K562 (cell line): Measurements from ENCODE around the gene EMD. TPM values are rescaled to one million over a fixed set of nuclear protein-coding genes. Genes with fewer than 3 reads are reported as not detected.

Experiments used
- ELK1 ChIP-seq: sonication (generic); formaldehyde crosslinking; IDR thresholded peaks from 2 replicates; pipeline ENCODE4 v1.8.1; 2022; ENCODE audit warnings: missing genetic modification reagents
- EP400 ChIP-seq: fragments of 450-650 bp; IDR thresholded peaks from 2 replicates; pipeline ENCODE4 v1.6.1; 2017; ENCODE audit warnings: antibody characterized with exemption, mild to moderate bottlenecking, moderate library complexity
- ESRRB ChIP-seq: fragments of 250-450 bp; sonication (Bioruptor Pico); IDR thresholded peaks from 2 replicates; pipeline ENCODE4 v1.5.0; 2020; ENCODE audit warnings: mild to moderate bottlenecking, moderate library complexity, borderline replicate concordance
- EZH2 ChIP-seq: IDR thresholded peaks from 2 replicates; pipeline ENCODE4 v1.6.1; 2012; ENCODE audit warnings: low read depth, mild to moderate bottlenecking, inconsistent platforms, low read length, borderline replicate concordance
- FUS ChIP-seq: fragments of 200-400 bp; formaldehyde crosslinking; optimal IDR thresholded peaks from 2 replicates; pipeline ENCODE3; 2017; ENCODE audit warnings: low read depth, low read length
- MEF2A ChIP-seq: IDR thresholded peaks from 2 replicates; pipeline ENCODE4 v1.6.1; 2011; ENCODE audit warnings: low read depth, mild to moderate bottlenecking, low read length, moderate library complexity; ENCODE audit not compliant: control insufficient read depth
- NONO ChIP-seq, 2 experiments: fragments of 200-400 bp in 1 of 2; fragments of 450-650 bp in 1 of 2; formaldehyde crosslinking in 1 of 2; IDR thresholded peaks; 2 replicates each; pipeline ENCODE4 v1.6.1; 2017; ENCODE audit warnings: low read depth in 2 of 2, mild to moderate bottlenecking in 2 of 2, moderate library complexity in 2 of 2, low read length in 1 of 2
- OTX1 ChIP-seq: fragments of 450-650 bp; formaldehyde crosslinking; IDR thresholded peaks from 2 replicates; pipeline ENCODE4 v1.4.0; 2022; ENCODE audit warnings: mild to moderate bottlenecking
- PRDM10 ChIP-seq: fragments of 450-650 bp; IDR thresholded peaks from 2 replicates; pipeline ENCODE4 v1.6.1; 2018; ENCODE audit not compliant: partially characterized antibody
- RBM34 ChIP-seq: fragments of 200-400 bp; formaldehyde crosslinking; IDR thresholded peaks from 2 replicates; pipeline ENCODE4 v1.6.1; 2018; ENCODE audit warnings: low read length, borderline replicate concordance; ENCODE audit not compliant: insufficient read depth
- RUNX1 ChIP-seq: sonication (generic); IDR thresholded peaks from 2 replicates; pipeline ENCODE4 v1.6.1; 2016; ENCODE audit warnings: antibody characterized with exemption, low read depth
- SIN3B ChIP-seq: fragments of 450-650 bp; IDR thresholded peaks from 2 replicates; pipeline ENCODE4 v1.6.1; 2017; ENCODE audit warnings: low read depth, mild to moderate bottlenecking, moderate library complexity
- TGIF2 ChIP-seq: sonication (generic); formaldehyde crosslinking; IDR thresholded peaks from 2 replicates; pipeline ENCODE4 v1.8.1; 2022; ENCODE audit warnings: mild to moderate bottlenecking, missing genetic modification reagents, moderate library complexity
- USF1 ChIP-seq: sonication (generic); formaldehyde crosslinking; IDR thresholded peaks from 2 replicates; pipeline ENCODE4 v1.9.0; 2022; ENCODE audit warnings: mild to moderate bottlenecking, missing genetic modification reagents
- ZEB2 ChIP-seq: fragments of 450-650 bp; IDR thresholded peaks from 2 replicates; pipeline ENCODE4 v1.6.1; 2016
- ZNF280B ChIP-seq: fragments of 250-450 bp; sonication (Bioruptor Pico); IDR thresholded peaks from 2 replicates; pipeline ENCODE4 v1.5.1; 2021; ENCODE audit warnings: mild to moderate bottlenecking
- ZNF41 ChIP-seq: fragments of 250-450 bp; sonication (Bioruptor Pico); conservative IDR thresholded peaks from 2 replicates; pipeline ENCODE4 v1.4.0; 2020; ENCODE audit warnings: mild to moderate bottlenecking
- ZNF449 ChIP-seq: fragments of 250-450 bp; sonication (Bioruptor Pico); IDR thresholded peaks from 2 replicates; pipeline ENCODE4 v1.8.0; 2022; ENCODE audit warnings: moderate library complexity, mild to moderate bottlenecking, inconsistent platforms
- ZNF785 ChIP-seq: fragments of 250-450 bp; sonication (Bioruptor Pico); IDR thresholded peaks from 2 replicates; pipeline ENCODE4 v1.4.0; 2020; ENCODE audit warnings: mild to moderate bottlenecking
- polyA plus RNA-seq, 8 experiments: library from polyadenylated mRNA; depleted of rRNA in 4 of 8; stranded (reverse) in 5 of 8; unstranded in 3 of 8; fragments of >200 nt; fragmentation: Nextera tagmentation in 2 of 8; fragmentation: Illumina TruSeq in 1 of 8; extraction: Ambion mirVana in 2 of 8; extraction: Trizol in 1 of 8; gene quantifications; 2 replicates each; pipeline versions ENCODE4 v1.2.1 to v1.2.3, GENCODE V29; 2011 to 2014; ENCODE audit warnings: inconsistent platforms in 1 of 8, missing spikeins in 1 of 8
- total RNA-seq, 7 experiments: library from RNA; depleted of rRNA in 6 of 7; stranded (reverse); fragments of >200 nt in 6 of 7; fragmentation: Illumina TruSeq in 2 of 7; extraction: Trizol in 2 of 7; gene quantifications; 2 replicates each; pipeline versions ENCODE4 v1.2.1 to v1.2.3, GENCODE V29; 2011 to 2021; ENCODE audit warnings: low replicate concordance in 1 of 7

EMD gene
- total and polyA plus RNA-seq, 9 of the 15 experiments (the other 6 are each of a cell fraction or from before 2014, with no cell fraction given): 2.3 to 206 (median 61.9) TPM

GRCh38 chrX:154397888-154398667 is 19.0 kb downstream of the EMD start, which contains the start of gene RPL10 (continued):
- peak; percentile 23; the same call in 1 of the 2 replicates for TF ChIP-seq TGIF2 (CRISPR knock-in tag)
- no peak for TF ChIP-seq MEF2A
- no peak for TF ChIP-seq ESRRB (CRISPR knock-in tag)
- TF ChIP-seq OTX1 (CRISPR knock-in tag): no peak
- TF ChIP-seq PRDM10: no peak
- TF ChIP-seq USF1: peak; percentile 68; the same call in 1 of the 2 replicates
- 0 out of 2 replicates have a peak, but pooled peaks have one; percentile 72 for TF ChIP-seq RUNX1
- TF ChIP-seq ZNF280B: no peak
- no peak for TF ChIP-seq RBM34
- peak; percentile 95 for TF ChIP-seq EP400
- TF ChIP-seq ZNF785 (CRISPR knock-in tag): no peak
- TF ChIP-seq FUS: no peak
- TF ChIP-seq ZEB2: no peak
- no peak for TF ChIP-seq ELK1
- peak; percentile 8 to 60; a peak in 1 of 4 replicates for TF ChIP-seq NONO (IDR thresholded peaks at IDR 0.05; ENCODE audit: low read depth in 2 of 2, low read length in 1 of 2)
- TF ChIP-seq SIN3B: 0 out of 2 replicates have a peak, but pooled peaks have one; percentile 19
- no peak for TF ChIP-seq ZNF41 (CRISPR knock-in tag)
- TF ChIP-seq EZH2: no peak
- TF ChIP-seq ZNF449: no peak
